ENCODE data around the gene DMWD. TPM values are rescaled to one million over a fixed set of nuclear protein-coding genes. Genes with fewer than 3 reads are reported as not detected.

The DMWD gene
- total and polyA plus RNA-seq, 2 of the 13 experiments (the other 11 are each of a cell fraction or from before 2014, with no cell fraction given): 10.3 to 14.9 TPM

GRCh38 chr19:45792470-45793177, at the start of gene DMWD (continued):
- no peak for TF ChIP-seq STAT6 (CRISPR knock-in tag; IDR thresholded peaks at IDR 0.05; ENCODE audit: borderline replicate concordance)
- TF ChIP-seq ZNF878 (CRISPR knock-in tag; IDR thresholded peaks at IDR 0.05): no peak
- peak; percentile 75 for TF ChIP-seq NFYB (CRISPR knock-in tag; IDR thresholded peaks at IDR 0.05)
- TF ChIP-seq BCL6 (CRISPR knock-in tag; IDR thresholded peaks at IDR 0.05): no peak
- TF ChIP-seq FOSL2 (CRISPR knock-in tag; IDR thresholded peaks at IDR 0.05): no peak
- no peak for TF ChIP-seq SRSF9 (IDR thresholded peaks at IDR 0.05; ENCODE audit: borderline replicate concordance, insufficient read depth, low read depth, low read length, poor library complexity, severe bottlenecking)
- no peak for TF ChIP-seq PTBP1 (IDR thresholded peaks at IDR 0.05; ENCODE audit: low read depth, low read length, poor library complexity, severe bottlenecking)
- TF ChIP-seq CTCF (CRISPR knock-in tag; IDR thresholded peaks at IDR 0.05): no peak
- TF ChIP-seq DNMT1 (CRISPR knock-in tag; IDR thresholded peaks at IDR 0.05): no peak
- peak; percentile 78 for TF ChIP-seq PATZ1 (CRISPR knock-in tag; IDR thresholded peaks at IDR 0.05)
- no peak for TF ChIP-seq KLF9 (CRISPR knock-in tag; IDR thresholded peaks at IDR 0.05; ENCODE audit: low read depth)
- no peak for TF ChIP-seq ZNF160 (CRISPR knock-in tag; IDR thresholded peaks at IDR 0.05)
- TF ChIP-seq ZNF335 (CRISPR knock-in tag; IDR thresholded peaks at IDR 0.05): no peak
- TF ChIP-seq KDM5A (IDR thresholded peaks at IDR 0.05; ENCODE audit: borderline replicate concordance, low read length): no peak
- TF ChIP-seq ZNF432 (CRISPR knock-in tag; IDR thresholded peaks at IDR 0.05; ENCODE audit: borderline replicate concordance): no peak
- TF ChIP-seq RFX5 (IDR thresholded peaks at IDR 0.05; ENCODE audit: low read depth, low read length): no peak; the same call in 1 of the 2 replicates
- no peak for TF ChIP-seq NR1H2 (CRISPR knock-in tag; IDR thresholded peaks at IDR 0.05; ENCODE audit: borderline replicate concordance, low read depth)
- TF ChIP-seq ATF7-NPFF (CRISPR knock-in tag; IDR thresholded peaks at IDR 0.05; ENCODE audit: low read depth): no peak
- no peak for TF ChIP-seq GATAD2A (CRISPR knock-in tag; IDR thresholded peaks at IDR 0.05)
- no peak for TF ChIP-seq ISL2 (CRISPR knock-in tag; IDR thresholded peaks at IDR 0.05)
- TF ChIP-seq ZFP36 (IDR thresholded peaks at IDR 0.05; ENCODE audit: borderline replicate concordance, low read depth, low read length, partially characterized antibody): no peak
- TF ChIP-seq CHCHD3 (CRISPR knock-in tag; IDR thresholded peaks at IDR 0.05): no peak
- TF ChIP-seq IRX3 (CRISPR knock-in tag; IDR thresholded peaks at IDR 0.05; ENCODE audit: borderline replicate concordance, low read depth): no peak
- TF ChIP-seq RBFOX2 (IDR thresholded peaks at IDR 0.05; ENCODE audit: low read depth, low read length): peak; percentile 69
- TF ChIP-seq ZKSCAN8 (CRISPR knock-in tag; IDR thresholded peaks at IDR 0.05; ENCODE audit: borderline replicate concordance): no peak
